Nephron (organoid): ENCODE results near the gene SMIM21.

ENCODE experiments used
- H3K27ac Mint-ChIP-seq, 3 experiments: 2 replicates each; pipeline ENCODE4 v1.8.0; 2020; ENCODE audit warnings: mixed read lengths in 3 of 3, mild to moderate bottlenecking in 2 of 3, moderate library complexity in 1 of 3
- H3K27me3 Mint-ChIP-seq: 2 replicates; pipeline ENCODE4 v1.8.0; 2021; ENCODE audit warnings: low read depth, mild to moderate bottlenecking, moderate library complexity, mixed read lengths
- H3K36me3 Mint-ChIP-seq: 2 replicates; pipeline ENCODE4 v1.8.0; 2020; ENCODE audit warnings: low read depth, mixed read lengths
- H3K4me1 Mint-ChIP-seq: 2 replicates; pipeline ENCODE4 v1.8.0; 2020; ENCODE audit warnings: mixed read lengths
- H3K4me3 Mint-ChIP-seq, 3 experiments: 2 replicates each; pipeline ENCODE4 v1.8.0; 2020; ENCODE audit warnings: mild to moderate bottlenecking in 3 of 3, mixed read lengths in 3 of 3, moderate library complexity in 2 of 3
- H3K9me3 Mint-ChIP-seq: 2 replicates; pipeline ENCODE4 v1.8.0; 2020; ENCODE audit warnings: mixed read lengths
- CTCF ChIP-seq, 3 experiments: fragments of 200-600 bp; sonication (generic); IDR thresholded peaks; one replicate each; pipeline ENCODE4 v1.5.0; 2021; ENCODE audit warnings: antibody characterized with exemption in 3 of 3; ENCODE audit not compliant: unreplicated experiment in 3 of 3

The SMIM21 gene

GRCh38 chr18:75363446-75364225 lies 63.9 kb downstream of the SMIM21 start:
- Mint-ChIP-seq H3K4me3 (no peak overlapping the region), H3K27me3 (peaks cover 5% of the 10 kb centered on the region), H3K9me3 (no peaks in the 10 kb centered on the region), H3K4me1 (peaks cover 5% of the 10 kb centered on the region), H3K27ac (no peak overlapping the region), H3K36me3 (no peaks in the 10 kb centered on the region)
- no peak for TF ChIP-seq CTCF (IDR thresholded peaks at IDR 0.05; ENCODE audit: unreplicated experiment in 3 of 3)

- no peaks in the 10 kb centered on the region for H3K36me3 Mint-ChIP-seq
- no peak overlapping the region for H3K27ac Mint-ChIP-seq
- TF ChIP-seq CTCF (IDR thresholded peaks at IDR 0.05; ENCODE audit: unreplicated experiment in 3 of 3), result no peak
- H3K4me1 Mint-ChIP-seq, result peaks cover 5% of the 10 kb centered on the region
- H3K9me3 Mint-ChIP-seq, result peaks cover 2% of the 10 kb centered on the region
- H3K4me3 Mint-ChIP-seq, result no peak overlapping the region
- H3K27me3 Mint-ChIP-seq, result peaks cover 5% of the 10 kb centered on the region
These were observed 65.1 kb downstream of the SMIM21 start for GRCh38 chr18:75362435-75362834.

- TF ChIP-seq CTCF (IDR thresholded peaks at IDR 0.05; ENCODE audit: unreplicated experiment in 3 of 3), result no peak
- Mint-ChIP-seq H3K4me3 (no peak overlapping the region), H3K9me3 (peaks cover 10% of the 10 kb centered on the region), H3K27ac (no peak overlapping the region), H3K4me1 (peaks cover 5% of the 10 kb centered on the region), H3K27me3 (peaks cover 5% of the 10 kb centered on the region), H3K36me3 (peaks cover 5% of the 10 kb centered on the region)
These were observed 66.6 kb downstream of the SMIM21 start for GRCh38 chr18:75360941-75361340.

GRCh38 chr18:75360215-75360614 lies 67.3 kb downstream of the SMIM21 start:
- peaks cover 5% of the 10 kb centered on the region for H3K36me3 Mint-ChIP-seq

More at GRCh38 chr18:75360215-75360614, 67.3 kb downstream of the SMIM21 start:
- H3K9me3 Mint-ChIP-seq, result peaks cover 14% of the 10 kb centered on the region
- TF ChIP-seq CTCF (IDR thresholded peaks at IDR 0.05; ENCODE audit: unreplicated experiment in 3 of 3), result no peak
- no peak overlapping the region for H3K27ac Mint-ChIP-seq
- peaks cover 5% of the 10 kb centered on the region for H3K4me1 Mint-ChIP-seq
- no peak overlapping the region for H3K4me3 Mint-ChIP-seq
- peaks cover 5% of the 10 kb centered on the region for H3K27me3 Mint-ChIP-seq
